Fibroblast of villous mesenchyme (primary cell): Measurements from ENCODE around the gene KLK12. TPM values are rescaled to one million over a fixed set of nuclear protein-coding genes. Genes with fewer than 3 reads are reported as not detected.

Source experiments
- DNase-seq: peaks from one replicate; pipeline ENCODE4 v3.0.0-alpha.2; 2010; ENCODE audit warnings: low read depth
- H3K4me3 ChIP-seq: 2 replicates; pipeline ENCODE4 v1.5.1; 2011; ENCODE audit warnings: low read depth, mild to moderate bottlenecking, low read length
- CTCF ChIP-seq: IDR thresholded peaks from 2 replicates; pipeline ENCODE4 v1.5.1; 2012; ENCODE audit warnings: low read depth, mild to moderate bottlenecking, low read length; ENCODE audit not compliant: insufficient read depth
- total RNA-seq: library from RNA; depleted of rRNA; stranded (reverse); fragments of >200 nt; gene quantifications from 2 replicates; pipeline ENCODE4 v1.2.3, GENCODE V29; 2012

Gene KLK12
- total RNA-seq, 1 donor, result not detected

- DNase-seq, result no peak
- no peak overlapping the region for H3K4me3 ChIP-seq
- no peak for TF ChIP-seq CTCF
These were observed 2.9 kb downstream of the KLK12 start for GRCh38 chr19:51031880-51032225.

GRCh38 chr19:51031220-51031879, 3.5 kb downstream of the KLK12 start:
- H3K4me3 ChIP-seq, result no peak overlapping the region
- no peak for DNase-seq
- TF ChIP-seq CTCF, result no peak

- H3K4me3 ChIP-seq, result no peak overlapping the region
- no peak for DNase-seq
- TF ChIP-seq CTCF, result no peak
These were observed 4.2 kb downstream of the KLK12 start for GRCh38 chr19:51030631-51031030.

- H3K4me3 ChIP-seq, result no peak overlapping the region
- DNase-seq, result no peak
- no peak for TF ChIP-seq CTCF
These were observed 5.1 kb downstream of the KLK12 start for GRCh38 chr19:51029718-51030117.

- no peak for DNase-seq
- no peak for TF ChIP-seq CTCF
- no peak overlapping the region for H3K4me3 ChIP-seq
These were observed 6.9 kb downstream of the KLK12 start for GRCh38 chr19:51027873-51028272.

- H3K4me3 ChIP-seq, result no peak overlapping the region
- TF ChIP-seq CTCF, result no peak
These were observed 7.5 kb downstream of the KLK12 start for GRCh38 chr19:51027126-51027806.

GRCh38 chr19:51026554-51026831, 8.3 kb downstream of the KLK12 start, which contains the start of gene KLK11:
TSS of gene KLK11 (minus strand) at chr19:51026616. CDS start at chr19:51025631, 985 bp downstream.
- no peak for TF ChIP-seq CTCF
- H3K4me3 ChIP-seq, result no peak within 1 kb of the TSS
- no peak for DNase-seq

More at GRCh38 chr19:51027126-51027806, 7.5 kb downstream of the KLK12 start:
- no peak for DNase-seq
